Pons (tissue), 1 donor: Measurements from ENCODE around the gene RABIF.
"Not testable (repeated sequence)": the region's sequence is repeated elsewhere in the genome, so short reads cannot be mapped to it uniquely, and the experiment has no call there.

Experiments used
- DNase-seq: peaks from one replicate; pipeline ENCODE4 v3.0.0-alpha.2; 2016; ENCODE audit warnings: low spot score

The RABIF gene

DNA sequence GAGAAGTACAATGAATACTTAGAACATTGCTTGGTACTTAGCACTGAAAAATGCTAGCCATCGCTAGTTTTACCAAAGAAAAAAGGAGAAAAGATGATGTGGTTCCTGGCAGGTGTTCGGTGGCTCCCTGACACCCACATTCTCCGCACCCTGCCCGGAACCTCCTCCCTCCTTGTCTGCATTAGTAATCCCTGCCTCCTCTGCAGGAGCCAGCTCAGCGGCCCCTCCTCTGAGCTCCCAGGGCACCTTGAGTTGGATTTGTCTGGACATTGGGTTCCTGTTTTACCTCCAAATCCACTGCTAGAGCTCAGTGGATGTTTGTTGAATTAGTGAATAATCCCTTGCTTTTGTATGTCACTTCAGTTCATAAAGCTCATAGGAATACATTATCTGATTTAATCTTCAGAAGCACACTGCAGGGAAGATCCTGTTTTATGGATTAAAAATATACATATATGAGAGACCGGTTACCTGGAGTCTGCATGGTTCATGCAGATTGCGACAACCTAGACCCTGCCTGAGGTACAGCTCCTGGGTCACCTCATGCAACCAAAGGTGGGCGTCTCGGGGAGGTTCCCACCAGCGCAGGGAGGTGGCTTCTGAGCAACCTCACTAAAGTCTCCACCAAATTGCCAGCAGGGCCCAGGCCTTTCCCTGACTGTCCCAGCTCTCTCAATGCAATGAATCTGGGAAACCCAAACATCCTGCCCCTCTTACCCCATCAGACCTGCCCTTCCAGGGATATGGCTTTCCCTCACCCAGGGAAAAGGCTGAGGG, 54.0 kb downstream of the RABIF start:
- no peak for DNase-seq

- DNase-seq = no peak
Measured at GRCh38 chr1:202831906-202832305, 57.0 kb downstream of the RABIF start.

DNA sequence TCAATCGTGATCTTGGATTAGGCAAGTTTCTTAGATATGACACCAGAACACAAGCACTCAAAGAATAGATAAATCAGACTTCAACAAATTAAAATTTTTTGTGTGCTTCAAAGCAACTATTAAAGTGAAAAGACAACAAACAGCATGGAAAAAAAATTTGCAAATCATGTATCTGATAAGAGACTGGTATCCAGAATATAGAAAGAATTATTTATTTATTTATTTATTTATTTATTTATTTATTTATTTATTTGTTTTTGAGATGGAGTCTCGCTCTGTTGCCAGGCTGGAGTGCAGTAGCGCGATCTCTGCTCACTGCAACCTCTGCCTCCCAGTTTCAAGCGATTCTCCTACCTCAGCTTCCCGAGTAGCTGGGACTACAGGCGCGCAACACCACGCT, 59.7 kb downstream of the RABIF start:
- DNase-seq = not testable (repeated sequence)
